Measurements from ENCODE around the gene NEMP1. TPM values are rescaled to one million over a fixed set of nuclear protein-coding genes. Genes with fewer than 3 reads are reported as not detected.

Gene NEMP1
- total and polyA plus RNA-seq, 12 donors, result 1.1 to 6.3 (median 3.6) TPM

DNA sequence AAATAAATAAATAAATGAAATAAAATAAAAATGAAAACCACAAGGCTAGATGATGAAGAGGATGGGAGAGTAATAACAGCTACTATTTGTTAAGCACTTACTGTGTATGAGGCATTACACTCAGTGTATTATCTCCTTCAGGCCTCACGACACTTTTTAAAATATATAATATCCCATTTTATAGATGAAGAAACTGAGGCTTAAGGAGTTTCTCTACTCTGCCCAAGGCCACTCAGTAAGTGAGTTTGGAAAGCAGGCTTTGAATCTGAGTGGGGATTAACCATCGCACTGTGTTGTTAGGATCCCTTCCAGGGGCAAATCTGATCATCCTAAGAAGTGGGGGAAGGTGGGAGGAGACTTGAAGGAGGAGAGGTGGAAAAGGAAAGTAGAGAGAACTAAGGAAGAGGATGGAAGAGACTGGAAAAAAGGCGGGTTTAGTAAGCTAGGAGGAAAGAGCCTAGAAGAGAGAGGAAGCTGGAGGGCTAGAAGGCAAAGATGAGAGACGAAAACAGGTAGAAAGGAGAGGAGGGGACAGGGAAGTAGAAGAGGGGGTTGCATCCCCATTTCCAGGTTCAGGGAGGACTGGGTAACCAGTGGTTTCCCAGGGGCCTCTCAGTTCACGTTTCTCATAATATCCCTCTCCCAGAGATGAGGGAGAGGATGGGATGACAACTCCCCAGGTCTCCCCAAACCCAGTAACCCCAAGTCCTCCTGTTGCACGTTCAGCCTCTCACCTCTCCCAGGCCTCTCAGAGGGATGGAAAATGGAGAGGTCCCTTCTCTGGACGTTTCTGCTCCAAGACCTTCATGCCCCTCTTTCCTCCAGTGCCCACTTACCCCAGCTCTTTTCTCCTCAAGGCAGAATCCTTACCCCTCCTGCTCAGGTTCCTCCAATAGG, 30.9 kb upstream of the NEMP1 start:
- Histone ChIP-seq H3K27me3 (no peaks in the 10 kb centered on the region), H3K36me3 (peaks cover 0 to 49% (median 19%) of the 10 kb centered on the region in 9 donors), H3K27ac (peak overlapping the region in 9 of 10 donors; percentile 96 to 99 (median 98)), H3K4me3 (peak overlapping the region in 9 of 10 donors; percentile 63 to 84 (median 78)), H3K4me1 (peaks cover 0 to 47% (median 31%) of the 10 kb centered on the region in 9 donors), H3K9me3 (no peaks in the 10 kb centered on the region)
- WGBS, 2 donors, result 61 to 71% methylated on average over 7 of the region's 7 CpGs
- TF ChIP-seq, protein P1, sequence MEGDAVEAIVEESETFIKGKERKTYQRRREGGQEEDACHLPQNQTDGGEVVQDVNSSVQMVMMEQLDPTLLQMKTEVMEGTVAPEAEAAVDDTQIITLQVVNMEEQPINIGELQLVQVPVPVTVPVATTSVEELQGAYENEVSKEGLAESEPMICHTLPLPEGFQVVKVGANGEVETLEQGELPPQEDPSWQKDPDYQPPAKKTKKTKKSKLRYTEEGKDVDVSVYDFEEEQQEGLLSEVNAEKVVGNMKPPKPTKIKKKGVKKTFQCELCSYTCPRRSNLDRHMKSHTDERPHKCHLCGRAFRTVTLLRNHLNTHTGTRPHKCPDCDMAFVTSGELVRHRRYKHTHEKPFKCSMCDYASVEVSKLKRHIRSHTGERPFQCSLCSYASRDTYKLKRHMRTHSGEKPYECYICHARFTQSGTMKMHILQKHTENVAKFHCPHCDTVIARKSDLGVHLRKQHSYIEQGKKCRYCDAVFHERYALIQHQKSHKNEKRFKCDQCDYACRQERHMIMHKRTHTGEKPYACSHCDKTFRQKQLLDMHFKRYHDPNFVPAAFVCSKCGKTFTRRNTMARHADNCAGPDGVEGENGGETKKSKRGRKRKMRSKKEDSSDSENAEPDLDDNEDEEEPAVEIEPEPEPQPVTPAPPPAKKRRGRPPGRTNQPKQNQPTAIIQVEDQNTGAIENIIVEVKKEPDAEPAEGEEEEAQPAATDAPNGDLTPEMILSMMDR (IDR thresholded peaks at IDR 0.05), result no peak
- intact Hi-C loops (cut with DNase I), result loop anchor here in 8 of 10 donors (1.0 to 10.0 kb wide), 10 partner anchors 17 to 352 kb away; partner anchors contain the start of genes ZBTB39 (in 4 of the 8), HSD17B6 (in 1 of the 8), NAB2 (in 1 of the 8) and TAC3 (in 1 of the 8)
- ATAC-seq (no peak), DNase-seq (no peak)

DNA sequence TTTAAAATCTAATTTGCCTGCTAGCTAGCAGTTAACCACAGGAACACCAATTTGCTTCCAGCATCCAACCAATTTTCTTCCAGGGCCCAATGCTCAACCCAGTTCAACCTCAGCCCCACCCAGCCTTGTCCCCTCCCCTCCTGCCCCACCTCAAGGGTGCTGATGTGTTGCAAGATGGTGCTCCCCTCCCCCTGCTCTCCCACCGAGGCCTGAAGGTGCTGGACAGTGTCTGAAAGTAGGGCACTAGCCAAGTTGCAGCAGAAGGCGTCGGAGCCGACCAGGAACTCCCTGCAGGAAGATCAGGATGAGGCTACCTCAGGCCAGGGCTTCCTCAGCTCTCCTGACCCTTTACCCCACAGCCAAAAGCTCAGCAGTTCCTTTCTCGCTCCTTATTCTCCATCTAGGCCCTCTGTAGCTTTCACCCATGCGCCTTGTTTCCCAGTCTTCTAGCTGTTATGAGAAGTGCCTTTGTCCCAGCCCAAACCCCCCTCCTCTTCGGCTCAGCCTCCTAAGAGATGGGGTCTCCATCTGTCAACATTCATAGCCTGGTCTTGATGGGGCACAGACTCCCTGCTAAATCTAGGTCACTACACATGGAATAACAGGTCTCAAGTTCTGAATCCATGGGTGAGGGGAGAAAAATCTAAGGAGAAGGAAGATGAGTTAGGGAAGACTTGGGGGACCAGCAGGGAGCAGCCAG, 29.0 kb upstream of the NEMP1 start:
- Histone ChIP-seq H3K4me3 (no peak overlapping the region), H3K4me1 (peaks cover 0 to 44% (median 31%) of the 10 kb centered on the region in 9 donors), H3K27ac (no peak overlapping the region), H3K27me3 (no peaks in the 10 kb centered on the region), H3K9me3 (no peaks in the 10 kb centered on the region), H3K36me3 (peaks cover 0 to 67% (median 28%) of the 10 kb centered on the region in 9 donors)
- WGBS, 2 donors, result 55 to 59% methylated on average over 7 of the region's 7 CpGs
- no peak for DNase-seq
- no peak for ATAC-seq
- intact Hi-C loops (cut with DNase I), result loop anchor here in 1 of 10 donors (2.0 kb wide), 1 partner anchor 15 kb away; no protein-coding TSS in a partner anchor
- TF ChIP-seq, protein P1 (IDR thresholded peaks at IDR 0.05), result no peak

DNA sequence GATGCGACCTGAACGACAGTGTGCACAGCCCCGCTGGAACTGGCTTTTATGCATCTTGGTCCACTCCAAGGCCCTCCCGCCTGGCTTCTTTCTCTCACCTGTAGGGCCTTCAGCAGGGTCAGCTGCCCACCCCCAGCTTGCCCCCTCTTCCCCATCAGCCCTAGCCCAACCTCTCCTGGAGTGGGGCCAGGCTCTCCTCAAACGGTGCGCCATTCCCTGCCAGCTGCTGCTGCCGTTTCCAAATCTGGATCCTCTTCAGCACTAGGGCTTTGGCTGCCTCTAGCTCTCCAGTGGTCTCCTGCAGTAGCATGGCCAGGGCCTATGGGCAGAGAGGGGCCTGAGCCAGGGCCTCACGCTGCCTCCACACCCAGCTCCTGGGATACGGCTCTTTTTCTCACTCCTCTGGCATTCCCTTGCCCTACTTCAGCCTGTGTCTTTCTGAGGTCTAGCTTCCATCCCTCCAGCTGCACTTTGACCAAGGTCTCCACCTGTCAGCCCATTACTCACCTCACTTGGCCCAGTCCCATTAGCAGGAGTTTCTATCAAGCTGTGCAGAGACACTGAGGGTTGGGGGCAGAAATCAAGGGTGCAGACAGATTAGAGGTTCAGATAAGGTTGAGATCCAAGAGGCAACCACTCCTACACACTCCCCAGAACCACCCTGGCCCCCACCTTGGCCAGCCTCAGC, 27.6 kb upstream of the NEMP1 start:
- Histone ChIP-seq H3K4me3 (no peak overlapping the region), H3K9me3 (no peaks in the 10 kb centered on the region), H3K27ac (no peak overlapping the region), H3K27me3 (no peaks in the 10 kb centered on the region), H3K4me1 (peaks cover 0 to 37% (median 25%) of the 10 kb centered on the region in 9 donors), H3K36me3 (peaks cover 0 to 81% (median 28%) of the 10 kb centered on the region in 9 donors)
- DNase-seq (no peak), ATAC-seq (no peak)
- TF ChIP-seq, protein P1 (IDR thresholded peaks at IDR 0.05), result no peak
- 59 to 61% methylated on average over 9 of the region's 9 CpGs for WGBS, 2 donors
- intact Hi-C loops (cut with DNase I), result no loop called here
